Erythroblast (primary cell): ENCODE results near the gene KLF16.

ENCODE experiments used
- GATA1 ChIP-seq: IDR thresholded peaks from 2 replicates; pipeline ENCODE4 v1.6.1; 2011; ENCODE audit warnings: low read depth, mild to moderate bottlenecking, control low read depth, low read length, moderate library complexity
- POLR2A ChIP-seq: IDR thresholded peaks from 2 replicates; pipeline ENCODE4 v1.6.1; 2011; ENCODE audit warnings: mild to moderate bottlenecking, low read length

DNA sequence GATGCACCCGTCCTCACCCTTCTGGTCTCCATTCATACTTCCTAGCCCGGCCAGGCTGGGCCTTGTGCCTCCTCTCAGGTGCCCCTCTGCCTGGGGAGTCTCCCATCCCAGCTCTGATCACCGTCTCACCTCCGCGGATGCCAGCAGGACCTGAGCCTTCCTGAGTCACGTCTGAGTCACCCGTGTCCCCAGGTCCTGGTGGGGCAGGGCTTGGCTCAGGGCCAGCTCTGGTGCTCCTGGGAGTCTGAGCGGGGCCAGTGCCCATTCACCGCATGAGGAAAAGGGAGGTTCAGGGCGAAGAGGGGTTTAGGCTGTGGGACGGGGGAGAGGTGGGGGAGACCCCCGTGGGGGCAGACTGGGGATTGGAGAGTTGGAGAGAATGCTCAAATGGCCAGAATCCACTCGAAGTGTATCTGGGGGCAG lies 51.9 kb downstream of the KLF16 start:
- no peak for TF ChIP-seq POLR2A
- no peak for TF ChIP-seq GATA1
